Brain microvascular endothelial cell (primary cell): ENCODE results near the gene CD44.

Source experiments
- DNase-seq: peaks from one replicate; pipeline ENCODE4 v3.0.0-alpha.2; 2020
- H3K27ac ChIP-seq: fragments of 250-450 bp; sonication (Bioruptor Pico); 2 replicates; pipeline ENCODE4 v1.5.1; 2020; ENCODE audit warnings: mild to moderate bottlenecking, moderate library complexity
- H3K27me3 ChIP-seq: fragments of 250-450 bp; sonication (Bioruptor Pico); replicated peaks from 2 replicates; pipeline ENCODE4 v1.5.1; 2020; ENCODE audit warnings: mild to moderate bottlenecking
- H3K36me3 ChIP-seq: fragments of 250-450 bp; sonication (Bioruptor Pico); replicated peaks from 2 replicates; pipeline ENCODE4 v1.5.1; 2020; ENCODE audit warnings: mild to moderate bottlenecking
- H3K4me3 ChIP-seq: 2 replicates; pipeline ENCODE4 v1.5.1; 2011; ENCODE audit warnings: low read depth, mild to moderate bottlenecking, control low read depth, low read length, moderate library complexity
- in situ Hi-C: cut with HindIII; loops from 2 replicates; pipeline ENCODE4 v1.10.0; 2017; ENCODE audit warnings: low sequenced_read_pairs, low pct_ligation_motif_present
- TF ChIP-seq, protein P1 (sequence below): IDR thresholded peaks from 2 replicates; pipeline ENCODE4 v1.5.1; 2011; ENCODE audit warnings: low read depth, mild to moderate bottlenecking, moderate library complexity, low read length, control low read depth, inconsistent platforms; ENCODE audit errors: missing control alignments

CD44 gene

DNA sequence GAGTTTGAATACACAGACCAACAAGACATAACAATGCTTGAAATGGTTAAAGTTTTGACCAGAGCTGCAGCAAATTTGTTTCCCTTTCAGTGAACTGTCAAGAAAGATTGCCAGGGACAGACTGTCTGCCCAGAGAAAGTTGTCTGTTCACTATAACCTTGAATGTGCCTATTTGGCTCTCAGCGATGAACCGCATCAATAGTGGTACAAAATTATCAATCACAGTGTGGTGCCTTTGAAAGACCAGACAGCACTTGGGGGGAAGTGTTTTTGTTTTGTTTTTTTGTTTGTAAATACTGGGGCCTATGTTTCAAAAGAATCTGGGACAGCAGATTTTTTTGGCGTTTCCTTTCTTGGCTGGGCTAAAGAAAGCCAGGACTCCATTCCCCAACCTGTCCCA, 123.1 kb downstream of the CD44 start:
- H3K36me3 ChIP-seq = no peaks in the 10 kb centered on the region
- no peaks in the 10 kb centered on the region for H3K27me3 ChIP-seq
- H3K27ac ChIP-seq = no peak overlapping the region
- TF ChIP-seq, protein P1, sequence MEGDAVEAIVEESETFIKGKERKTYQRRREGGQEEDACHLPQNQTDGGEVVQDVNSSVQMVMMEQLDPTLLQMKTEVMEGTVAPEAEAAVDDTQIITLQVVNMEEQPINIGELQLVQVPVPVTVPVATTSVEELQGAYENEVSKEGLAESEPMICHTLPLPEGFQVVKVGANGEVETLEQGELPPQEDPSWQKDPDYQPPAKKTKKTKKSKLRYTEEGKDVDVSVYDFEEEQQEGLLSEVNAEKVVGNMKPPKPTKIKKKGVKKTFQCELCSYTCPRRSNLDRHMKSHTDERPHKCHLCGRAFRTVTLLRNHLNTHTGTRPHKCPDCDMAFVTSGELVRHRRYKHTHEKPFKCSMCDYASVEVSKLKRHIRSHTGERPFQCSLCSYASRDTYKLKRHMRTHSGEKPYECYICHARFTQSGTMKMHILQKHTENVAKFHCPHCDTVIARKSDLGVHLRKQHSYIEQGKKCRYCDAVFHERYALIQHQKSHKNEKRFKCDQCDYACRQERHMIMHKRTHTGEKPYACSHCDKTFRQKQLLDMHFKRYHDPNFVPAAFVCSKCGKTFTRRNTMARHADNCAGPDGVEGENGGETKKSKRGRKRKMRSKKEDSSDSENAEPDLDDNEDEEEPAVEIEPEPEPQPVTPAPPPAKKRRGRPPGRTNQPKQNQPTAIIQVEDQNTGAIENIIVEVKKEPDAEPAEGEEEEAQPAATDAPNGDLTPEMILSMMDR = no peak
- DNase-seq = no peak
- H3K4me3 ChIP-seq = no peak overlapping the region
- in situ Hi-C loops = no loop called here

DNA sequence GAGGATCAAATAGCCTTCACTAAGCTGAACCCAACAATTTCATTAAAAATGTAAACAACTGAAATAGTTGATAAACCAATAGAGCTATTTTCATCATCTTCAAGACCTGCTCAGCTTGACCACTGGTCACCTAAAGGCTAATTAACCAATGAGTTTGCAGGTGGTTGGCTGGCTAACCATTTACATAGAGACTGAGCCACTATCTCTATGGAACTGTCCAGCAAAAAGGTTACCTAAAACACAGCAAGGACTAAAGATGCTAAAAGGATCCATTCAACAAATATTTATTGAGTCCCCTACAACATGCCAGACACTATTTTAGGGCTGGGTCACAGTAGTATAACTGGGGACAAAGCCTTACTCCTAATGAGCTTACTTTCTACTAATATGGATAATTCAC, 123.8 kb downstream of the CD44 start:
- DNase-seq = no peak
- in situ Hi-C loops = no loop called here
- no peaks in the 10 kb centered on the region for H3K36me3 ChIP-seq
- TF ChIP-seq, protein P1 = no peak
- H3K27ac ChIP-seq = no peak overlapping the region
- no peaks in the 10 kb centered on the region for H3K27me3 ChIP-seq
- no peak overlapping the region for H3K4me3 ChIP-seq

DNA sequence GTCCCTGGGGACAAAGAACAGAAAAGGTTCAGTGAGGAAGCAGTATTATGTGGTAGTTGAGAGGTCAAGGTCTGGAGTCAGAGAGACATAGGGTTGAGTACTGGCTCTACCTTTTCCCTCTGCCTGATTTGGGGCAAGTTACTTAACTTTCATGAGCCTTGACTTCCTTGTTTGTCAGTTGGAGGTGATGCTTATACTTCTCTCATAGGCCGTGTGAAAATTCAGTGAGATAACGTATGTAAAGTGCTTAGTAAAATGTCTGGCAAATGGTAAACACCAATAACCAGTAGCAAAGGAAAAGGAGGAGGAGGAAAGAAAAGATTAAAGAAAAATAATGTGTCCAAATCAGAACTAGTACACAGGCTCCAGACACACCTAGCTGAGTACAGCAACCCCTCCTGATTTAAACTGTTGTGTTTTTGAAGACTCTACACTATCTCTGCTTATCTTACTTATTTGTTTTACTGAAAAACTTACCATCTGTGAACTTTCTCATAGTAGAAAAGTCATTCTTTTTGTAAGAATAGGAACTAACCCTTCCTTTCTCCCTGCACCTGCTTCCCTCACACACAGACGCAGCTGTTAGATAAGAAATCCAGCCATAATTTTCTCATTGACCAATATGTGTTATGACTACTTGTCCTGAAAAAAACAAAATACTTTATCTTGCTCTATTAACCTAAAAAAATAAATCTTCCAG, 126.9 kb downstream of the CD44 start:
- Histone ChIP-seq H3K4me3 (no peak overlapping the region), H3K36me3 (no peaks in the 10 kb centered on the region), H3K27ac (no peak overlapping the region), H3K27me3 (no peaks in the 10 kb centered on the region)
- no peak for DNase-seq
- TF ChIP-seq, protein P1 = no peak
- in situ Hi-C loops = no loop called here

DNA sequence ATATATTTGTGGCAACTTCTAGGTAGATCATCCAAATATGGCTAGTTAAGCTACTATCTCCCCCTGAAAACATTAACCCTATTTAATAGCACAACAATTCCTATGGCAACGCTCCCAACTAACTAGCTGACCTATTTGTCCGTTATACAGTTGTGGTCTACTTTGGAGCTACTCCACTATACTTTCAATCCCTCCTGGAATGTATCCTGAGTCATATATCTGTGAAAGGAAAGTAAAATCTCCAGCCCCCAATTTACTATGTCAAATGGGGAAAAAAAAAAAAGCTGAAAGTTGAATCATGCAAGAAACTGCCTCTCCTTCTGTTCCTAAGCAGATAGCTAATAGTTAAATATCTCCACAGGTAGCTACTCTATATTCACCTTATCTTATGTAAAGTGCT, 128.5 kb downstream of the CD44 start:
- in situ Hi-C loops = no loop called here
- H3K27ac ChIP-seq = no peak overlapping the region
- H3K36me3 ChIP-seq = no peaks in the 10 kb centered on the region
- DNase-seq = peak; percentile 78
- H3K27me3 ChIP-seq = no peaks in the 10 kb centered on the region
- H3K4me3 ChIP-seq = no peak overlapping the region
- TF ChIP-seq, protein P1 = no peak

DNA sequence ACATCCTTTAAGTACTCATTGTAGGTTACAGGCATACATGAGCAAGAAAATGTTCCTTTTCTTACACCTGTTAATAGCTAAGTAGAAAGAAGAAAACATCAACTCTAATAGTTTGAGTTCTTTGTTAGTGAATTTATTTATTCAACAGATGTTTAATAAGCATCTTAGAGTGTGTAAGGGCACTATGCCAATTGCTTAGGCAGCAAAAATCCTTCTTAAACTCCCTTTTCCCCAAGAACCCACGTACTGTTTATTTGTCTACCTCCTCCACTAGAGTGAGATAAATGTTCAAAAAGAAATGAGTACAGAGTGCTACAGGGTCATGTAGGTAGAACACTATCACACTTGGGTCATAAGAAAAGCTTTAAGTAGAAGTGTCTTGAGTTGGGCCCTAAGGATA, 131.4 kb downstream of the CD44 start:
- in situ Hi-C loops = no loop called here
- Histone ChIP-seq H3K4me3 (no peak overlapping the region), H3K36me3 (no peaks in the 10 kb centered on the region), H3K27ac (no peak overlapping the region), H3K27me3 (no peaks in the 10 kb centered on the region)
- TF ChIP-seq, protein P1 = no peak
- DNase-seq = no peak

DNA sequence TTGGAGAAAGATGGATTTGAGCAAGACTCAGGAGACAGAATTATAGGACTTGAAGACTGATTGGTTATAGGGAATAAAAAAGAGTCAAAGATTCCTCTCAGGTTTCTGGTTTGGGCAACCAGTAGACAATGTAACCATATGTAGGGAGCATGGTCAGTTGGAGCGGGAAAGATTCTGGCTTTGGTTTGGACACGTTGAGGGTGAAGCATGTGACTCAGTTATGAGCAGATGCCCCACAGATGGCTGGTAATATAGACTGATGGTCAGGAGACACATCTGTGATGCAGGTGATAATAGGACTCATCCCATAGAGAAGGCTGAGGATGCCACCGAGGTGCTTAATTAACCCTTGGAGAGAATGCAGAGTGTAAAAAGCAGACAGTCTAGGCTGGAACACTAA, 132.1 kb downstream of the CD44 start:
- TF ChIP-seq, protein P1 = no peak
- Histone ChIP-seq H3K36me3 (no peaks in the 10 kb centered on the region), H3K27ac (no peak overlapping the region), H3K27me3 (no peaks in the 10 kb centered on the region), H3K4me3 (no peak overlapping the region)
- in situ Hi-C loops = no loop called here
- no peak for DNase-seq
